HL-60 (cell line): ENCODE measurements around the gene MAN2A1.

Experiments used
- GABPA ChIP-seq: IDR thresholded peaks from 2 replicates; pipeline ENCODE4 v1.6.1; 2012; ENCODE audit warnings: low read depth
- POLR2AphosphoS5 ChIP-seq: IDR thresholded peaks from 2 replicates; pipeline ENCODE4 v1.6.1; 2012; ENCODE audit warnings: low read depth
- TF ChIP-seq, protein P1 (sequence below): IDR thresholded peaks from one replicate; pipeline ENCODE4 v1.5.1; 2011; ENCODE audit warnings: low read length, control low read depth, inconsistent platforms; ENCODE audit not compliant: insufficient read depth
- TF ChIP-seq, protein P2 (sequence below): IDR thresholded peaks from 2 replicates; pipeline ENCODE4 v1.6.1; 2012; ENCODE audit warnings: low read depth; ENCODE audit not compliant: insufficient replicate concordance

- TF ChIP-seq POLR2AphosphoS5 (no peak), GABPA (no peak)
- TF ChIP-seq, protein P1, sequence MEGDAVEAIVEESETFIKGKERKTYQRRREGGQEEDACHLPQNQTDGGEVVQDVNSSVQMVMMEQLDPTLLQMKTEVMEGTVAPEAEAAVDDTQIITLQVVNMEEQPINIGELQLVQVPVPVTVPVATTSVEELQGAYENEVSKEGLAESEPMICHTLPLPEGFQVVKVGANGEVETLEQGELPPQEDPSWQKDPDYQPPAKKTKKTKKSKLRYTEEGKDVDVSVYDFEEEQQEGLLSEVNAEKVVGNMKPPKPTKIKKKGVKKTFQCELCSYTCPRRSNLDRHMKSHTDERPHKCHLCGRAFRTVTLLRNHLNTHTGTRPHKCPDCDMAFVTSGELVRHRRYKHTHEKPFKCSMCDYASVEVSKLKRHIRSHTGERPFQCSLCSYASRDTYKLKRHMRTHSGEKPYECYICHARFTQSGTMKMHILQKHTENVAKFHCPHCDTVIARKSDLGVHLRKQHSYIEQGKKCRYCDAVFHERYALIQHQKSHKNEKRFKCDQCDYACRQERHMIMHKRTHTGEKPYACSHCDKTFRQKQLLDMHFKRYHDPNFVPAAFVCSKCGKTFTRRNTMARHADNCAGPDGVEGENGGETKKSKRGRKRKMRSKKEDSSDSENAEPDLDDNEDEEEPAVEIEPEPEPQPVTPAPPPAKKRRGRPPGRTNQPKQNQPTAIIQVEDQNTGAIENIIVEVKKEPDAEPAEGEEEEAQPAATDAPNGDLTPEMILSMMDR: no peak
- TF ChIP-seq, protein P2, sequence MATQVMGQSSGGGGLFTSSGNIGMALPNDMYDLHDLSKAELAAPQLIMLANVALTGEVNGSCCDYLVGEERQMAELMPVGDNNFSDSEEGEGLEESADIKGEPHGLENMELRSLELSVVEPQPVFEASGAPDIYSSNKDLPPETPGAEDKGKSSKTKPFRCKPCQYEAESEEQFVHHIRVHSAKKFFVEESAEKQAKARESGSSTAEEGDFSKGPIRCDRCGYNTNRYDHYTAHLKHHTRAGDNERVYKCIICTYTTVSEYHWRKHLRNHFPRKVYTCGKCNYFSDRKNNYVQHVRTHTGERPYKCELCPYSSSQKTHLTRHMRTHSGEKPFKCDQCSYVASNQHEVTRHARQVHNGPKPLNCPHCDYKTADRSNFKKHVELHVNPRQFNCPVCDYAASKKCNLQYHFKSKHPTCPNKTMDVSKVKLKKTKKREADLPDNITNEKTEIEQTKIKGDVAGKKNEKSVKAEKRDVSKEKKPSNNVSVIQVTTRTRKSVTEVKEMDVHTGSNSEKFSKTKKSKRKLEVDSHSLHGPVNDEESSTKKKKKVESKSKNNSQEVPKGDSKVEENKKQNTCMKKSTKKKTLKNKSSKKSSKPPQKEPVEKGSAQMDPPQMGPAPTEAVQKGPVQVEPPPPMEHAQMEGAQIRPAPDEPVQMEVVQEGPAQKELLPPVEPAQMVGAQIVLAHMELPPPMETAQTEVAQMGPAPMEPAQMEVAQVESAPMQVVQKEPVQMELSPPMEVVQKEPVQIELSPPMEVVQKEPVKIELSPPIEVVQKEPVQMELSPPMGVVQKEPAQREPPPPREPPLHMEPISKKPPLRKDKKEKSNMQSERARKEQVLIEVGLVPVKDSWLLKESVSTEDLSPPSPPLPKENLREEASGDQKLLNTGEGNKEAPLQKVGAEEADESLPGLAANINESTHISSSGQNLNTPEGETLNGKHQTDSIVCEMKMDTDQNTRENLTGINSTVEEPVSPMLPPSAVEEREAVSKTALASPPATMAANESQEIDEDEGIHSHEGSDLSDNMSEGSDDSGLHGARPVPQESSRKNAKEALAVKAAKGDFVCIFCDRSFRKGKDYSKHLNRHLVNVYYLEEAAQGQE: no peak
Observed at GRCh38 chr5:109908366-109908765, 218.6 kb downstream of the MAN2A1 start.
